GM20431 (cell line): Measurements from ENCODE around the gene NCK1.
"Not testable (repeated sequence)": the region's sequence is repeated elsewhere in the genome, so short reads cannot be mapped to it uniquely, and the experiment has no call there.

Experiments used
- in situ Hi-C: fragments of 300-500 bp; cut with MseI, MboI; formaldehyde crosslinking; loops from one replicate; pipeline ENCODE4 v1.15.0; 2020; ENCODE audit warnings: low sequenced_read_pairs; ENCODE audit not compliant: unreplicated experiment

The NCK1 gene

GRCh38 chr3:136979204-136979603, 117.2 kb downstream of the NCK1 start:
- in situ Hi-C loops, result no loop called here

GRCh38 chr3:136979684-136980083, 117.7 kb downstream of the NCK1 start:
- in situ Hi-C loops, result no loop called here

GRCh38 chr3:136982033-136982432, 120.0 kb downstream of the NCK1 start:
- in situ Hi-C loops, result no loop called here

- in situ Hi-C loops, result no loop called here
Measured at GRCh38 chr3:136982520-136983138, 120.6 kb downstream of the NCK1 start.

- in situ Hi-C loops, result no loop called here
Measured at GRCh38 chr3:136984837-136985236, 122.8 kb downstream of the NCK1 start.

- in situ Hi-C loops, result not testable (repeated sequence)
Measured at GRCh38 chr3:136987398-136987980, 125.5 kb downstream of the NCK1 start.

- in situ Hi-C loops, result no loop called here
Measured at GRCh38 chr3:136988651-136989050, 126.6 kb downstream of the NCK1 start.

- in situ Hi-C loops, result no loop called here
Measured at GRCh38 chr3:136989781-136990524, 127.9 kb downstream of the NCK1 start.

GRCh38 chr3:136990826-136991225, 128.8 kb downstream of the NCK1 start:
- in situ Hi-C loops, result no loop called here

GRCh38 chr3:136992115-136992514, 130.1 kb downstream of the NCK1 start:
- in situ Hi-C loops, result no loop called here

GRCh38 chr3:136994772-136995516, 132.9 kb downstream of the NCK1 start:
- in situ Hi-C loops, result no loop called here

GRCh38 chr3:136995652-136996051, 133.6 kb downstream of the NCK1 start:
- in situ Hi-C loops, result no loop called here
